Immature natural killer cell (primary cell): ENCODE measurements around the gene CASK. TPM values are rescaled to one million over a fixed set of nuclear protein-coding genes. Genes with fewer than 3 reads are reported as not detected.
A peak's percentile ranks its signal among the peaks of the same experiment; 100 is the strongest.

Source experiments
- DNase-seq, 3 donors: peaks; one replicate each; pipeline ENCODE4 v3.0.0; 2022; ENCODE audit warnings: mixed read lengths in 1 of 3
- H3K27ac Mint-ChIP-seq, 6 donors: one replicate each; pipeline ENCODE4 v1.8.0; 2020; ENCODE audit warnings: mixed read lengths in 6 of 6, mild to moderate bottlenecking in 5 of 6, inconsistent platforms in 4 of 6, moderate library complexity in 3 of 6
- H3K27me3 Mint-ChIP-seq, 3 donors: one replicate each; pipeline ENCODE4 v1.8.0; 2020 to 2021; ENCODE audit warnings: low read depth in 3 of 3, mild to moderate bottlenecking in 3 of 3, mixed read lengths in 3 of 3, moderate library complexity in 3 of 3, inconsistent platforms in 1 of 3
- H3K36me3 Mint-ChIP-seq, 3 donors: one replicate each; pipeline ENCODE4 v1.8.0; 2020; ENCODE audit warnings: mixed read lengths in 3 of 3, inconsistent platforms in 2 of 3, mild to moderate bottlenecking in 2 of 3
- H3K4me1 Mint-ChIP-seq, 2 donors: one replicate each; pipeline ENCODE4 v1.8.0; 2020; ENCODE audit warnings: inconsistent platforms in 2 of 2, mild to moderate bottlenecking in 2 of 2, mixed read lengths in 2 of 2, moderate library complexity in 1 of 2
- H3K4me3 Mint-ChIP-seq, 5 donors: one replicate each; pipeline ENCODE4 v1.8.0; 2020; ENCODE audit warnings: mild to moderate bottlenecking in 5 of 5, mixed read lengths in 5 of 5, inconsistent platforms in 3 of 5, moderate library complexity in 3 of 5
- H3K9me3 Mint-ChIP-seq, 6 donors: one replicate each; pipeline ENCODE4 v1.8.0; 2020; ENCODE audit warnings: mild to moderate bottlenecking in 6 of 6, mixed read lengths in 6 of 6, inconsistent platforms in 4 of 6, moderate library complexity in 3 of 6
- polyA plus RNA-seq, 3 donors: library from polyadenylated mRNA; unstranded; fragments of 300-500 nt; fragmentation: Illumina TruSeq; gene quantifications; one replicate each; pipeline ENCODE4 v1.2.3, GENCODE V29; 2021

CASK gene
- polyA plus RNA-seq, 3 donors from 2014 or later = 3.0 to 7.0 (median 3.2) TPM

GRCh38 chrX:41707218-41707617 is 216.1 kb downstream of the CASK start:
- no peak for DNase-seq
- H3K36me3 Mint-ChIP-seq = peaks cover 0 to 3% (median 0%) of the 10 kb centered on the region in 3 donors
- no peaks in the 10 kb centered on the region for H3K9me3 Mint-ChIP-seq
- H3K4me3 Mint-ChIP-seq = no peak overlapping the region
- H3K4me1 Mint-ChIP-seq = peaks cover 47 to 56% of the 10 kb centered on the region in 2 donors
- peaks cover 0 to 15% (median 12%) of the 10 kb centered on the region in 3 donors for H3K27me3 Mint-ChIP-seq
- H3K27ac Mint-ChIP-seq = no peak overlapping the region

- no peaks in the 10 kb centered on the region for H3K9me3 Mint-ChIP-seq
These were observed 217.5 kb downstream of the CASK start for GRCh38 chrX:41705680-41706374.

GRCh38 chrX:41705042-41705441 is 218.3 kb downstream of the CASK start:
- Mint-ChIP-seq H3K4me3 (peak overlapping the region in 2 of 5 donors; percentile 3 to 33), H3K4me1 (peaks cover 45 to 55% of the 10 kb centered on the region in 2 donors), H3K36me3 (peaks cover 0 to 3% (median 0%) of the 10 kb centered on the region in 3 donors), H3K27ac (peak overlapping the region in 2 of 6 donors; percentile 10 to 59), H3K27me3 (peaks cover 0 to 12% (median 12%) of the 10 kb centered on the region in 3 donors), H3K9me3 (no peaks in the 10 kb centered on the region)
- DNase-seq = no peak

More at GRCh38 chrX:41705680-41706374, 217.5 kb downstream of the CASK start:
- DNase-seq = no peak
- peak overlapping the region; percentile 16 to 58 (median 25) for H3K4me3 Mint-ChIP-seq
- peak overlapping the region in 2 of 6 donors; percentile 17 to 20 for H3K27ac Mint-ChIP-seq
- H3K27me3 Mint-ChIP-seq = peaks cover 0 to 16% (median 12%) of the 10 kb centered on the region in 3 donors
- H3K4me1 Mint-ChIP-seq = peaks cover 47 to 61% of the 10 kb centered on the region in 2 donors
- peaks cover 0 to 3% (median 0%) of the 10 kb centered on the region in 3 donors for H3K36me3 Mint-ChIP-seq

- H3K4me1 Mint-ChIP-seq = peaks cover 38 to 44% of the 10 kb centered on the region in 2 donors
- peak overlapping the region in 4 of 6 donors; percentile 4 to 61 (median 26) for H3K27ac Mint-ChIP-seq
- H3K4me3 Mint-ChIP-seq = peak overlapping the region; percentile 6 to 57 (median 20)
- H3K9me3 Mint-ChIP-seq = no peaks in the 10 kb centered on the region
- H3K36me3 Mint-ChIP-seq = peaks cover 0 to 3% (median 0%) of the 10 kb centered on the region in 3 donors
- DNase-seq = peak; percentile 35 to 48 (median 39)
- peaks cover 0 to 12% (median 8%) of the 10 kb centered on the region in 3 donors for H3K27me3 Mint-ChIP-seq
These were observed 219.8 kb downstream of the CASK start for GRCh38 chrX:41703574-41704029.

- peak; percentile 30 to 53 (median 38) for DNase-seq
- peak overlapping the region in 1 of 6 donors; percentile 42 for H3K27ac Mint-ChIP-seq
- H3K4me3 Mint-ChIP-seq = peak overlapping the region in 2 of 5 donors; percentile 3 to 56
These were observed 227.9 kb downstream of the CASK start for GRCh38 chrX:41695426-41695825.

GRCh38 chrX:41693024-41693423 is 230.3 kb downstream of the CASK start:
- Mint-ChIP-seq H3K4me3 (peak overlapping the region; percentile 19 to 48 (median 40)), H3K36me3 (peaks cover 0 to 3% (median 0%) of the 10 kb centered on the region in 3 donors), H3K27me3 (peaks cover 1 to 11% (median 4%) of the 10 kb centered on the region in 3 donors), H3K9me3 (no peaks in the 10 kb centered on the region), H3K4me1 (peaks cover 34 to 50% of the 10 kb centered on the region in 2 donors), H3K27ac (peak overlapping the region in 2 of 6 donors; percentile 12 to 31)
- DNase-seq = no peak

More at GRCh38 chrX:41695426-41695825, 227.9 kb downstream of the CASK start:
- peaks cover 0 to 3% (median 0%) of the 10 kb centered on the region in 3 donors for H3K36me3 Mint-ChIP-seq
- peaks cover 1 to 8% (median 4%) of the 10 kb centered on the region in 3 donors for H3K27me3 Mint-ChIP-seq
- no peaks in the 10 kb centered on the region for H3K9me3 Mint-ChIP-seq
- H3K4me1 Mint-ChIP-seq = peaks cover 31 to 39% of the 10 kb centered on the region in 2 donors

GRCh38 chrX:41692162-41692749 is 231.1 kb downstream of the CASK start:
- H3K4me3 Mint-ChIP-seq = peak overlapping the region in 2 of 5 donors; percentile 1 to 55
- no peaks in the 10 kb centered on the region for H3K9me3 Mint-ChIP-seq
- H3K27me3 Mint-ChIP-seq = peaks cover 1 to 11% (median 4%) of the 10 kb centered on the region in 3 donors
- peaks cover 0 to 3% (median 0%) of the 10 kb centered on the region in 3 donors for H3K36me3 Mint-ChIP-seq
- peak overlapping the region in 3 of 6 donors; percentile 12 to 80 (median 46) for H3K27ac Mint-ChIP-seq
- H3K4me1 Mint-ChIP-seq = peaks cover 34 to 54% of the 10 kb centered on the region in 2 donors
- DNase-seq = no peak

- Mint-ChIP-seq H3K27me3 (peaks cover 1 to 12% (median 4%) of the 10 kb centered on the region in 3 donors), H3K27ac (no peak overlapping the region), H3K4me1 (peaks cover 24 to 64% of the 10 kb centered on the region in 2 donors), H3K36me3 (peaks cover 0 to 3% (median 0%) of the 10 kb centered on the region in 3 donors), H3K9me3 (no peaks in the 10 kb centered on the region), H3K4me3 (peak overlapping the region in 2 of 5 donors; percentile 26 to 51)
- no peak for DNase-seq
These were observed 233.6 kb downstream of the CASK start for GRCh38 chrX:41689711-41690110.

GRCh38 chrX:41688835-41689234 is 234.5 kb downstream of the CASK start, which contains the start of gene GPR34:
Gene GPR34 (plus strand): TSS chrX:41688973. CDS start chrX:41695634, 6,661 bp downstream.
- peaks cover 1 to 14% (median 4%) of the 10 kb centered on the region in 3 donors for H3K27me3 Mint-ChIP-seq
- H3K36me3 Mint-ChIP-seq = no peaks in the 10 kb centered on the region
- peaks cover 20 to 56% of the 10 kb centered on the region in 2 donors for H3K4me1 Mint-ChIP-seq
- H3K27ac Mint-ChIP-seq = no peak within 1 kb of the TSS
- peak in 1 of 3 donors; percentile 10 for DNase-seq
- H3K4me3 Mint-ChIP-seq = peak within 1 kb of the TSS; percentile 39 to 66 (median 58)
- H3K9me3 Mint-ChIP-seq = no peaks in the 10 kb centered on the region

- Mint-ChIP-seq H3K9me3 (no peaks in the 10 kb centered on the region), H3K36me3 (no peaks in the 10 kb centered on the region), H3K4me1 (peaks cover 15 to 49% of the 10 kb centered on the region in 2 donors), H3K27ac (no peak overlapping the region), H3K4me3 (peak overlapping the region in 1 of 5 donors; percentile 38), H3K27me3 (peaks cover 0 to 10% (median 3%) of the 10 kb centered on the region in 3 donors)
- no peak for DNase-seq
These were observed 235.2 kb downstream of the CASK start for GRCh38 chrX:41688156-41688555.

- H3K36me3 Mint-ChIP-seq = no peaks in the 10 kb centered on the region
- H3K9me3 Mint-ChIP-seq = no peaks in the 10 kb centered on the region
- H3K27me3 Mint-ChIP-seq = peaks cover 0 to 7% (median 2%) of the 10 kb centered on the region in 3 donors
- H3K27ac Mint-ChIP-seq = no peak overlapping the region
- peaks cover 5 to 38% of the 10 kb centered on the region in 2 donors for H3K4me1 Mint-ChIP-seq
- no peak overlapping the region for H3K4me3 Mint-ChIP-seq
- no peak for DNase-seq
These were observed 236.6 kb downstream of the CASK start for GRCh38 chrX:41686788-41687187.

GRCh38 chrX:41684940-41685339 is 238.4 kb downstream of the CASK start:
- Mint-ChIP-seq H3K27ac (no peak overlapping the region), H3K4me1 (peaks cover 3 to 38% of the 10 kb centered on the region in 2 donors), H3K36me3 (no peaks in the 10 kb centered on the region), H3K4me3 (peak overlapping the region in 1 of 5 donors; percentile 35), H3K9me3 (no peaks in the 10 kb centered on the region), H3K27me3 (peaks cover 0 to 7% (median 2%) of the 10 kb centered on the region in 3 donors)
- DNase-seq = no peak

- no peak overlapping the region for H3K4me3 Mint-ChIP-seq
- no peak for DNase-seq
- peaks cover 0 to 7% (median 2%) of the 10 kb centered on the region in 3 donors for H3K27me3 Mint-ChIP-seq
- H3K4me1 Mint-ChIP-seq = peaks cover 3 to 38% of the 10 kb centered on the region in 2 donors
- H3K36me3 Mint-ChIP-seq = no peaks in the 10 kb centered on the region
- H3K9me3 Mint-ChIP-seq = no peaks in the 10 kb centered on the region
- H3K27ac Mint-ChIP-seq = no peak overlapping the region
These were observed 239.2 kb downstream of the CASK start for GRCh38 chrX:41684138-41684537.
